ENCODE measurements around the gene PLPP3.
A peak's percentile ranks its signal among the peaks of the same experiment; 100 is the strongest.

The PLPP3 gene

GRCh38 chr1:56505792-56506743 is 73.3 kb downstream of the PLPP3 start:
- no peak for FAIRE-seq
- no peak for DNase-seq (ENCODE audit: insufficient read length, low spot score)

GRCh38 chr1:56502700-56503245 is 76.6 kb downstream of the PLPP3 start:
- FAIRE-seq = no peak
- DNase-seq (ENCODE audit: insufficient read length, low spot score) = no peak

- DNase-seq (ENCODE audit: insufficient read length, low spot score) = no peak
- FAIRE-seq = no peak
Observed at GRCh38 chr1:56501888-56502287, 77.5 kb downstream of the PLPP3 start.

- no peak for FAIRE-seq
- no peak for DNase-seq (ENCODE audit: insufficient read length, low spot score)
Observed at GRCh38 chr1:56501426-56501825, 77.9 kb downstream of the PLPP3 start.

GRCh38 chr1:56496821-56497772 is 82.3 kb downstream of the PLPP3 start:
- DNase-seq (ENCODE audit: insufficient read length, low spot score) (no peak), FAIRE-seq (no peak)

GRCh38 chr1:56496158-56496557 is 83.2 kb downstream of the PLPP3 start:
- DNase-seq (ENCODE audit: insufficient read length, low spot score) (no peak), FAIRE-seq (no peak)

GRCh38 chr1:56495538-56495937 is 83.8 kb downstream of the PLPP3 start:
- DNase-seq (ENCODE audit: insufficient read length, low spot score) = no peak
- FAIRE-seq = no peak

- FAIRE-seq (no peak), DNase-seq (ENCODE audit: insufficient read length, low spot score) (no peak)
Observed at GRCh38 chr1:56494306-56494705, 85.1 kb downstream of the PLPP3 start.

- DNase-seq (ENCODE audit: insufficient read length, low spot score) (no peak), FAIRE-seq (no peak)
Observed at GRCh38 chr1:56493826-56494225, 85.5 kb downstream of the PLPP3 start.

GRCh38 chr1:56491441-56491840 is 87.9 kb downstream of the PLPP3 start:
- DNase-seq (ENCODE audit: insufficient read length, low spot score) (peak; percentile 26), FAIRE-seq (no peak)

- DNase-seq (ENCODE audit: insufficient read length, low spot score) (no peak), FAIRE-seq (no peak)
Observed at GRCh38 chr1:56490619-56491018, 88.7 kb downstream of the PLPP3 start.

GRCh38 chr1:56489695-56490094 is 89.7 kb downstream of the PLPP3 start:
- no peak for DNase-seq (ENCODE audit: insufficient read length, low spot score)
- no peak for FAIRE-seq

- no peak for FAIRE-seq
- no peak for DNase-seq (ENCODE audit: insufficient read length, low spot score)
Observed at GRCh38 chr1:56484695-56485094, 94.7 kb downstream of the PLPP3 start.

- DNase-seq (ENCODE audit: insufficient read length, low spot score) = no peak
- FAIRE-seq = no peak
Observed at GRCh38 chr1:56483104-56483503, 96.3 kb downstream of the PLPP3 start.

- no peak for DNase-seq (ENCODE audit: insufficient read length, low spot score)
- FAIRE-seq = no peak
Observed at GRCh38 chr1:56482486-56482885, 96.9 kb downstream of the PLPP3 start.

- DNase-seq (ENCODE audit: insufficient read length, low spot score) (no peak), FAIRE-seq (no peak)
Observed at GRCh38 chr1:56481140-56481694, 98.1 kb downstream of the PLPP3 start.

GRCh38 chr1:56478734-56479133 is 100.6 kb downstream of the PLPP3 start:
- FAIRE-seq = no peak
- DNase-seq (ENCODE audit: insufficient read length, low spot score) = no peak

- FAIRE-seq = no peak
Observed at GRCh38 chr1:56477164-56478111, 101.9 kb downstream of the PLPP3 start.

GRCh38 chr1:56473582-56474270 is 105.6 kb downstream of the PLPP3 start:
- DNase-seq (ENCODE audit: insufficient read length, low spot score) (no peak), FAIRE-seq (no peak)

More at GRCh38 chr1:56477164-56478111, 101.9 kb downstream of the PLPP3 start:
- no peak for DNase-seq (ENCODE audit: insufficient read length, low spot score)
